COLO668 (cell line): ENCODE data around the gene KAZN.

Experiments
- DNase-seq: peaks from one replicate; lab custom pipeline; 2025; ENCODE audit not compliant: unreplicated experiment; lab: John Stamatoyannopoulos, UW

Gene KAZN

GRCh38 chr1:14612256-14612655, 13.8 kb downstream of the KAZN start:
- DNase-seq = no peak

GRCh38 chr1:14613926-14614325, 15.4 kb downstream of the KAZN start:
- DNase-seq = no peak

GRCh38 chr1:14614341-14614740, 15.9 kb downstream of the KAZN start:
- DNase-seq = no peak

- DNase-seq = no peak
Measured at GRCh38 chr1:14615549-14616218, 17.2 kb downstream of the KAZN start.

- no peak for DNase-seq
Measured at GRCh38 chr1:14616632-14617396, 18.3 kb downstream of the KAZN start.

- no peak for DNase-seq
Measured at GRCh38 chr1:14617791-14618190, 19.3 kb downstream of the KAZN start.

GRCh38 chr1:14620941-14621340, 22.5 kb downstream of the KAZN start:
- DNase-seq = no peak

- no peak for DNase-seq
Measured at GRCh38 chr1:14623090-14623489, 24.6 kb downstream of the KAZN start.

GRCh38 chr1:14624941-14625340, 26.5 kb downstream of the KAZN start:
- DNase-seq = no peak

GRCh38 chr1:14625572-14625971, 27.1 kb downstream of the KAZN start:
- DNase-seq = no peak

- DNase-seq = no peak
Measured at GRCh38 chr1:14625996-14626395, 27.5 kb downstream of the KAZN start.

- no peak for DNase-seq
Measured at GRCh38 chr1:14626869-14627607, 28.6 kb downstream of the KAZN start.

- no peak for DNase-seq
Measured at GRCh38 chr1:14627608-14628489, 29.4 kb downstream of the KAZN start.

- no peak for DNase-seq
Measured at GRCh38 chr1:14629363-14630014, 31.0 kb downstream of the KAZN start.

GRCh38 chr1:14630986-14631385, 32.5 kb downstream of the KAZN start:
- DNase-seq = no peak

GRCh38 chr1:14631421-14631820, 32.9 kb downstream of the KAZN start:
- DNase-seq = no peak

- DNase-seq = no peak
Measured at GRCh38 chr1:14634486-14634885, 36.0 kb downstream of the KAZN start.

- no peak for DNase-seq
Measured at GRCh38 chr1:14635421-14635820, 36.9 kb downstream of the KAZN start.

GRCh38 chr1:14636897-14637632, 38.6 kb downstream of the KAZN start:
- no peak for DNase-seq
